Measurements from ENCODE around the gene KL. TPM values are rescaled to one million over a fixed set of nuclear protein-coding genes. Genes with fewer than 3 reads are reported as not detected.
A peak's percentile ranks its signal among the peaks of the same experiment; 100 is the strongest.

KL gene
- total RNA-seq, 2 donors from 2014 or later = 0.52 to 1.3 TPM

- intact Hi-C loops (cut with DNase I) = no loop called here
- Histone ChIP-seq H3K27me3 (peaks cover 0 to 6% of the 10 kb centered on the region in 2 donors), H3K36me3 (replicated peaks in 1 of 2; ENCODE audit: insufficient read depth in 1 of 2, low read depth in 2 of 2) (no peaks in the 10 kb centered on the region), H3K27ac (no peak overlapping the region), H3K4me1 (peaks cover 10% of the 10 kb centered on the region), H3K4me3 (no peak overlapping the region), H3K9me3 (peaks cover 0 to 4% (median 0%) of the 10 kb centered on the region in 3 donors)
- TF ChIP-seq CTCF (IDR thresholded peaks at IDR 0.05) (no peak), POLR2A (IDR thresholded peaks at IDR 0.05) (no peak)
- DNase-seq (no peak), ATAC-seq (no peak)
- WGBS, 2 donors = 66 to 70% methylated on average over 5 of the region's 5 CpGs
Observed at GRCh38 chr13:33011828-33012470, 4.3 kb upstream of the KL start.

- Histone ChIP-seq H3K27me3 (peaks cover 0 to 8% of the 10 kb centered on the region in 2 donors), H3K4me3 (no peak overlapping the region), H3K4me1 (peaks cover 12% of the 10 kb centered on the region), H3K36me3 (replicated peaks in 1 of 2; ENCODE audit: insufficient read depth in 1 of 2, low read depth in 2 of 2) (no peaks in the 10 kb centered on the region), H3K27ac (no peak overlapping the region), H3K9me3 (no peaks in the 10 kb centered on the region)
- DNase-seq (no peak), ATAC-seq (no peak)
- intact Hi-C loops (cut with DNase I) = no loop called here
- 41 to 46% methylated on average over 4 of the region's 4 CpGs for WGBS, 2 donors
- TF ChIP-seq POLR2A (IDR thresholded peaks at IDR 0.05) (no peak), CTCF (IDR thresholded peaks at IDR 0.05) (no peak)
Observed at GRCh38 chr13:33014291-33014690, 1.9 kb upstream of the KL start.

DNA sequence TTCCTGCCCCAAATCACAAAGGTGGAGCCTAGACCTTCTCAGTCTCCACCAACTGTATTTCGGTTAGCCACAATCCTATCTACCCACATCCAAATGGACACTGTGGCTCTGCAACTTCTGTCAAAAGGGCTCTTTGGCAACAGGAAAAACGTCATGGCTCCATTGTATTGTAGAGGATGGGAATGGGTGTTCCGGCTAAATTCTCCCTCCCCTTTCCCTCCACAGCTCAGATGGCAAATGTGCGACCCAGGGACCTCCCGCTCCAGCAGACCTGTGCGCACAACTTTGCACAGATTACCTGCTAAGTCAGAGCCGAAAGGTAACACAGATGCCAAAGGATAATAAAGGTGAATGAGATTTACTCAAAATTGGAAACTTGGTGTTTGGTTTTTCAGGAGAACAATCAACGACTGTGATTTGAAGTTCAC, 968 bp upstream of the KL start:
- intact Hi-C loops (cut with DNase I) = no loop called here
- TF ChIP-seq CTCF (IDR thresholded peaks at IDR 0.05) (no peak), POLR2A (IDR thresholded peaks at IDR 0.05) (peak in 1 of 3 donors; percentile 19)
- Histone ChIP-seq H3K4me1 (peaks cover 12% of the 10 kb centered on the region), H3K9me3 (no peaks in the 10 kb centered on the region), H3K27ac (peak overlapping the region in 2 of 4 donors; percentile 43 to 51), H3K27me3 (peaks cover 0 to 8% of the 10 kb centered on the region in 2 donors), H3K4me3 (no peak overlapping the region), H3K36me3 (replicated peaks in 1 of 2; ENCODE audit: insufficient read depth in 1 of 2, low read depth in 2 of 2) (no peaks in the 10 kb centered on the region)
- 30 to 38% methylated on average over 8 of the region's 8 CpGs for WGBS, 2 donors
- ATAC-seq (peak; percentile 28), DNase-seq (no peak)

GRCh38 chr13:33015791-33016323, 366 bp upstream of the KL start:
- Histone ChIP-seq H3K4me3 (no peak overlapping the region), H3K9me3 (no peaks in the 10 kb centered on the region), H3K27ac (peak overlapping the region in 3 of 4 donors; percentile 31 to 51 (median 43)), H3K4me1 (peaks cover 12% of the 10 kb centered on the region), H3K27me3 (peaks cover 0 to 8% of the 10 kb centered on the region in 2 donors), H3K36me3 (replicated peaks in 1 of 2; ENCODE audit: insufficient read depth in 1 of 2, low read depth in 2 of 2) (no peaks in the 10 kb centered on the region)
- 3 to 19% methylated on average over 11 to 46 of the region's 52 CpGs for WGBS, 2 donors
- peak in 2 of 4 donors; percentile 18 for DNase-seq
- peak; percentile 31 for ATAC-seq
- intact Hi-C loops (cut with DNase I) = no loop called here
- no peak for TF ChIP-seq POLR2A (IDR thresholded peaks at IDR 0.05)
- no peak for TF ChIP-seq CTCF (IDR thresholded peaks at IDR 0.05)
